ENCODE data around the gene PPM1H. TPM values are rescaled to one million over a fixed set of nuclear protein-coding genes. Genes with fewer than 3 reads are reported as not detected.

Gene PPM1H
- total RNA-seq, 2 donors from 2014 or later = 27.0 to 46.9 TPM

DNA sequence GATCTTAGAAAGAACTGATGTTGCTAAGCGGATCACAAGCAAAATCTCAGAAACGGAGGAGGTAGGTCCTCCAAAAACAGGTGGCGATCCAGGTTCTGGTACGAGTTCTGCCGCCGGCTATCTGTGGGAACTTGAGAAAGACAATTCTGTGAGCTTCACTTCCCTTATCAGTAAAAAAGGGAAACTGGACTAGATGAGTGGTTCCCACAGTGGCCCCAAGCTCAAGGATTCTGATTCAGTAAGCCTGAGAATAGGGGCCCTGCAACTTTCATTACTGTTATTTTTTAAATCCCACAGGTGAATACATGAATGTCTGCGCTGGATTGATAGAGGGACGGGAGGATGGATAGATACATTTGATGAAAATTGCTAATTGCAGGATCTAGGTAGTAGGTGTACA, 160.2 kb downstream of the PPM1H start:
- intact Hi-C loops (cut with DNase I) = no loop called here
- WGBS = 96% methylated on average over 8 of the region's 8 CpGs
- no peak for TF ChIP-seq POLR2AphosphoS5 (IDR thresholded peaks at IDR 0.05)
- TF ChIP-seq, protein P1, sequence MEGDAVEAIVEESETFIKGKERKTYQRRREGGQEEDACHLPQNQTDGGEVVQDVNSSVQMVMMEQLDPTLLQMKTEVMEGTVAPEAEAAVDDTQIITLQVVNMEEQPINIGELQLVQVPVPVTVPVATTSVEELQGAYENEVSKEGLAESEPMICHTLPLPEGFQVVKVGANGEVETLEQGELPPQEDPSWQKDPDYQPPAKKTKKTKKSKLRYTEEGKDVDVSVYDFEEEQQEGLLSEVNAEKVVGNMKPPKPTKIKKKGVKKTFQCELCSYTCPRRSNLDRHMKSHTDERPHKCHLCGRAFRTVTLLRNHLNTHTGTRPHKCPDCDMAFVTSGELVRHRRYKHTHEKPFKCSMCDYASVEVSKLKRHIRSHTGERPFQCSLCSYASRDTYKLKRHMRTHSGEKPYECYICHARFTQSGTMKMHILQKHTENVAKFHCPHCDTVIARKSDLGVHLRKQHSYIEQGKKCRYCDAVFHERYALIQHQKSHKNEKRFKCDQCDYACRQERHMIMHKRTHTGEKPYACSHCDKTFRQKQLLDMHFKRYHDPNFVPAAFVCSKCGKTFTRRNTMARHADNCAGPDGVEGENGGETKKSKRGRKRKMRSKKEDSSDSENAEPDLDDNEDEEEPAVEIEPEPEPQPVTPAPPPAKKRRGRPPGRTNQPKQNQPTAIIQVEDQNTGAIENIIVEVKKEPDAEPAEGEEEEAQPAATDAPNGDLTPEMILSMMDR (IDR thresholded peaks at IDR 0.05) = no peak
- no peak for TF ChIP-seq POLR2A (IDR thresholded peaks at IDR 0.05)

GRCh38 chr12:62772416-62772955, 162.5 kb downstream of the PPM1H start:
- no peak for DNase-seq (ENCODE audit: low spot score)
- no peaks in the 10 kb centered on the region for H3K27me3 ChIP-seq (replicated peaks; ENCODE audit: insufficient read depth)
- H3K9me3 ChIP-seq = no peaks in the 10 kb centered on the region
- H3K27ac ChIP-seq = no peak overlapping the region
- H3K4me1 ChIP-seq (replicated peaks) = no peaks in the 10 kb centered on the region
- H3K4me3 ChIP-seq = no peak overlapping the region
- 93% methylated on average over 4 of the region's 4 CpGs for WGBS
- TF ChIP-seq POLR2A (IDR thresholded peaks at IDR 0.05) (no peak), POLR2AphosphoS5 (IDR thresholded peaks at IDR 0.05) (no peak)
- TF ChIP-seq, protein P1 (IDR thresholded peaks at IDR 0.05) = no peak
- H3K36me3 ChIP-seq = no peaks in the 10 kb centered on the region
- intact Hi-C loops (cut with DNase I) = no loop called here

More for the DNA sequence above, 160.2 kb downstream of the PPM1H start:
- Histone ChIP-seq H3K27me3 (replicated peaks; ENCODE audit: insufficient read depth) (no peaks in the 10 kb centered on the region), H3K4me1 (replicated peaks) (no peaks in the 10 kb centered on the region), H3K27ac (no peak overlapping the region), H3K4me3 (no peak overlapping the region), H3K9me3 (no peaks in the 10 kb centered on the region), H3K36me3 (no peaks in the 10 kb centered on the region)
- DNase-seq (ENCODE audit: low spot score) = no peak

DNA sequence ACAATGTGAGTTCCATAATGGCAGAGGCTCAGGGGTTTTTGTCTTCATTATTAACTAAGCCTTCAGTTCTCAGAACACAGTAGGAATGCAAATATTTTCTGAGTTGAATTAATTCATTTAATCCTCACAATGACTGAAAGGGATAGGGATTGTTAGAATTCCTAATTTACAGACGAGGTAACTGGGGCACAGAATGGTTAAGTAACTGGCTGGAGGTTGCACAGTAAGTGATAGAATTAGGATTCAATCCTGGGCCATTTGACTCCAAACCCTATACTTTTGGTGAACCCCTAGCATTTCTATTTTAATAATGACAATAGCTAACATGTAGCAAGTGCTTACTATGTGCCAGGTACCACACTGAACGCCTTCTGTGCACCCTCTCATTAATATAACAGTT, 163.1 kb downstream of the PPM1H start:
- no peak overlapping the region for H3K4me3 ChIP-seq
- DNase-seq (ENCODE audit: low spot score) = no peak
- no peak for TF ChIP-seq POLR2AphosphoS5 (IDR thresholded peaks at IDR 0.05)
- TF ChIP-seq, protein P1 (IDR thresholded peaks at IDR 0.05) = no peak
- no peak for TF ChIP-seq POLR2A (IDR thresholded peaks at IDR 0.05)
- H3K27ac ChIP-seq = no peak overlapping the region
- no peaks in the 10 kb centered on the region for H3K4me1 ChIP-seq (replicated peaks)
- 96% methylated on average over 2 of the region's 2 CpGs for WGBS
- intact Hi-C loops (cut with DNase I) = no loop called here
- H3K27me3 ChIP-seq (replicated peaks; ENCODE audit: insufficient read depth) = no peaks in the 10 kb centered on the region
- no peaks in the 10 kb centered on the region for H3K36me3 ChIP-seq
- H3K9me3 ChIP-seq = no peaks in the 10 kb centered on the region

DNA sequence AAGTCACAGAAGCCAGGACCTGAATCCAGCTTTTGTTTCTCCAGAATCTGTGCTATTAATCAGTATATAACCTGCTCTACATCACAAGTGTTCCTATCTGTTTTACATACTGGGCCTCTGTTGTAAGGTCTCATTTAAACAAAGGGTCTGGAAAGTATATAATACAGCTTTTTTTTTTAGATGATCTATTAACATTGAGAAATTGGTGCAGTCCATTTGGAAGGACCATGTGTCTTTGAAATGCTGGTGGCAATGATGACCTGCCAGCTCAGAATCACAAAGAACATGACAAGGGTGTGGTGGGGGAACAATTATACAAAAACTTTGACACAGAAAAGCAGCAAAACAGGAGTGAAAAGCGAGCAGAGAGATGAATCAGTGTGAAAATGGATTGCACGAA, 164.6 kb downstream of the PPM1H start:
- WGBS = 94% methylated on average over 2 of the region's 2 CpGs

GRCh38 chr12:62769076-62769619, 165.8 kb downstream of the PPM1H start:
- H3K4me1 ChIP-seq (replicated peaks) = no peaks in the 10 kb centered on the region
- WGBS = 95% methylated on average over 3 of the region's 3 CpGs
- no peak for TF ChIP-seq POLR2AphosphoS5 (IDR thresholded peaks at IDR 0.05)
- TF ChIP-seq, protein P1 (IDR thresholded peaks at IDR 0.05) = no peak
- TF ChIP-seq POLR2A (IDR thresholded peaks at IDR 0.05) = no peak
- H3K36me3 ChIP-seq = no peaks in the 10 kb centered on the region
- H3K27me3 ChIP-seq (replicated peaks; ENCODE audit: insufficient read depth) = no peaks in the 10 kb centered on the region
- no peaks in the 10 kb centered on the region for H3K9me3 ChIP-seq
- no peak for DNase-seq (ENCODE audit: low spot score)
- H3K27ac ChIP-seq = no peak overlapping the region
- H3K4me3 ChIP-seq = no peak overlapping the region
- intact Hi-C loops (cut with DNase I) = no loop called here

More for the DNA sequence above, 164.6 kb downstream of the PPM1H start:
- H3K4me3 ChIP-seq = no peak overlapping the region
- no peaks in the 10 kb centered on the region for H3K27me3 ChIP-seq (replicated peaks; ENCODE audit: insufficient read depth)
- no peak overlapping the region for H3K27ac ChIP-seq
- no peak for DNase-seq (ENCODE audit: low spot score)
- no peak for TF ChIP-seq POLR2A (IDR thresholded peaks at IDR 0.05)
- intact Hi-C loops (cut with DNase I) = no loop called here
- H3K4me1 ChIP-seq (replicated peaks) = no peaks in the 10 kb centered on the region
- no peaks in the 10 kb centered on the region for H3K36me3 ChIP-seq
- H3K9me3 ChIP-seq = no peaks in the 10 kb centered on the region

Measured in prostate gland (tissue), 2 donors.